Testis (tissue), 3 donors: ENCODE data around the gene HSP90AB1. TPM values are rescaled to one million over a fixed set of nuclear protein-coding genes. Genes with fewer than 3 reads are reported as not detected.
A peak's percentile ranks its signal among the peaks of the same experiment; 100 is the strongest.

ENCODE experiments used
- DNase-seq: peaks from one replicate; pipeline ENCODE4 v3.0.0-alpha.2; 2019
- H3K27ac ChIP-seq, 2 donors: fragments of 200-600 bp; sonication (generic); one replicate each; pipeline ENCODE4 v1.5.1; 2019
- H3K27me3 ChIP-seq: fragments of 200-600 bp; sonication (generic); one replicate; pipeline ENCODE4 v1.5.1; 2019
- H3K36me3 ChIP-seq: fragments of 200-600 bp; sonication (generic); one replicate; pipeline ENCODE4 v1.5.1; 2017; ENCODE audit warnings: low read depth; ENCODE audit errors: missing control alignments
- H3K4me1 ChIP-seq: fragments of 200-600 bp; sonication (generic); one replicate; pipeline ENCODE4 v1.5.1; 2019
- H3K4me3 ChIP-seq, 2 donors: fragments of 200-600 bp; sonication (generic); one replicate each; pipeline ENCODE4 v1.5.1; 2017 to 2019
- H3K9me3 ChIP-seq: fragments of 200-600 bp; sonication (generic); one replicate; pipeline ENCODE4 v1.5.1; 2017
- CTCF ChIP-seq, 3 experiments: fragments of 450-650 bp in 2 of 3; fragments of 200-600 bp in 1 of 3; sonication (generic) in 1 of 3; IDR thresholded peaks; one replicate each; pipeline ENCODE4 v1.5.1; 2016 to 2019; ENCODE audit warnings: antibody characterized with exemption in 3 of 3, mild to moderate bottlenecking in 2 of 3, moderate library complexity in 1 of 3
- POLR2A ChIP-seq: fragments of 450-650 bp; IDR thresholded peaks from one replicate; pipeline ENCODE4 v1.6.1; 2017; ENCODE audit warnings: antibody characterized with exemption, mild to moderate bottlenecking, moderate library complexity
- WGBS, 2 donors: methylation state at CpG; one replicate each; pipeline ENCODE4 v1.1.5; 2018; 5-methylcytosine and 5-hydroxymethylcytosine counted together
- intact Hi-C: fragments of 100-400 bp; cut with DNase I; formaldehyde crosslinking; loops from one replicate; pipeline ENCODE4 v1.15.1; 2023; ENCODE audit warnings: low total_unique reads
- polyA plus RNA-seq: library from polyadenylated mRNA; stranded (reverse); fragments of 350-450 nt; fragmentation: Illumina TruSeq; extraction: RNeasy Lipid Tissue Mini Kit (QIAGEN cat#74804); gene quantifications from one replicate; pipeline ENCODE4 v1.2.3, GENCODE V29; 2014; ENCODE audit warnings: low read depth, low replicate concordance; ENCODE audit not compliant: insufficient read depth
- total RNA-seq, 2 donors: library from RNA; depleted of rRNA; stranded (reverse); fragments of >200 nt; gene quantifications; one replicate each; pipeline ENCODE4 v1.2.3, GENCODE V29; 2016

HSP90AB1 gene
- total and polyA plus RNA-seq, 3 donors from 2014 or later, result 480 to 610 (median 602) TPM

- TF ChIP-seq CTCF (IDR thresholded peaks at IDR 0.05) (peak; percentile 55 to 65 (median 58)), POLR2A (no peak)
- Histone ChIP-seq H3K9me3 (no peaks in the 10 kb centered on the region), H3K36me3 (no peaks in the 10 kb centered on the region), H3K27me3 (no peaks in the 10 kb centered on the region), H3K4me3 (no peak overlapping the region), H3K4me1 (peaks cover 74% of the 10 kb centered on the region), H3K27ac (peak overlapping the region; percentile 49 to 82)
- DNase-seq, result peak; percentile 81
- WGBS, 2 donors, result 26 to 50% methylated on average over 2 to 4 of the region's 4 CpGs
- intact Hi-C loops, result no loop called here
Observed at GRCh38 chr6:44221291-44221960, 25.5 kb upstream of the HSP90AB1 start.

- H3K27me3 ChIP-seq, result no peaks in the 10 kb centered on the region
- peak overlapping the region; percentile 49 to 82 for H3K27ac ChIP-seq
- no peak overlapping the region for H3K4me3 ChIP-seq
- no peaks in the 10 kb centered on the region for H3K36me3 ChIP-seq
- DNase-seq, result no peak
- no peaks in the 10 kb centered on the region for H3K9me3 ChIP-seq
- TF ChIP-seq POLR2A (no peak), CTCF (IDR thresholded peaks at IDR 0.05) (no peak)
- peaks cover 76% of the 10 kb centered on the region for H3K4me1 ChIP-seq
- intact Hi-C loops, result no loop called here
- 57 to 82% methylated on average over 2 of the region's 2 CpGs for WGBS, 2 donors
Observed at GRCh38 chr6:44221961-44222335, 25.0 kb upstream of the HSP90AB1 start.

- WGBS, 2 donors, result 11 to 17% methylated on average over 24 to 26 of the region's 26 CpGs
Observed at GRCh38 chr6:44222486-44223318, 24.2 kb upstream of the HSP90AB1 start.

GRCh38 chr6:44223319-44224028 lies 23.4 kb upstream of the HSP90AB1 start, which contains the start of gene SLC29A1:
Gene SLC29A1 (plus strand): TSS chr6:44223595. CDS start chr6:44227314, 3,719 bp downstream.
- Histone ChIP-seq H3K4me1 (peaks cover 77% of the 10 kb centered on the region), H3K27ac (peak within 1 kb of the TSS; percentile 49 to 82), H3K27me3 (no peaks in the 10 kb centered on the region), H3K4me3 (peak within 1 kb of the TSS; percentile 62 to 68), H3K36me3 (no peaks in the 10 kb centered on the region), H3K9me3 (no peaks in the 10 kb centered on the region)
- intact Hi-C loops, result no loop called here
- WGBS, 2 donors, result 1% methylated on average over 72 of the region's 73 CpGs; no CpG with 5 or more reads in 1 of the 2 donors
- DNase-seq, result peak; percentile 84
- TF ChIP-seq POLR2A, result no peak
- TF ChIP-seq CTCF (IDR thresholded peaks at IDR 0.05), result peak in 1 of 3 experiments; percentile 2

More at GRCh38 chr6:44222486-44223318, 24.2 kb upstream of the HSP90AB1 start:
- peak overlapping the region; percentile 49 to 82 for H3K27ac ChIP-seq
- H3K4me1 ChIP-seq, result peaks cover 77% of the 10 kb centered on the region
- DNase-seq, result no peak
- H3K27me3 ChIP-seq, result no peaks in the 10 kb centered on the region
- intact Hi-C loops, result no loop called here
- TF ChIP-seq CTCF (IDR thresholded peaks at IDR 0.05) (no peak), POLR2A (no peak)
- H3K36me3 ChIP-seq, result no peaks in the 10 kb centered on the region
- H3K9me3 ChIP-seq, result no peaks in the 10 kb centered on the region
- H3K4me3 ChIP-seq, result peak overlapping the region; percentile 62 to 68
